HG03045 (cell line): Measurements from ENCODE around the gene CD180.

Experiments used
- ATAC-seq: cut with Tn5 transposase; IDR thresholded peaks from one replicate; pipeline ENCODE4 v1.9.1; 2021; ENCODE audit warnings: mild to moderate bottlenecking, moderate library complexity; ENCODE audit not compliant: unreplicated experiment

CD180 gene

DNA sequence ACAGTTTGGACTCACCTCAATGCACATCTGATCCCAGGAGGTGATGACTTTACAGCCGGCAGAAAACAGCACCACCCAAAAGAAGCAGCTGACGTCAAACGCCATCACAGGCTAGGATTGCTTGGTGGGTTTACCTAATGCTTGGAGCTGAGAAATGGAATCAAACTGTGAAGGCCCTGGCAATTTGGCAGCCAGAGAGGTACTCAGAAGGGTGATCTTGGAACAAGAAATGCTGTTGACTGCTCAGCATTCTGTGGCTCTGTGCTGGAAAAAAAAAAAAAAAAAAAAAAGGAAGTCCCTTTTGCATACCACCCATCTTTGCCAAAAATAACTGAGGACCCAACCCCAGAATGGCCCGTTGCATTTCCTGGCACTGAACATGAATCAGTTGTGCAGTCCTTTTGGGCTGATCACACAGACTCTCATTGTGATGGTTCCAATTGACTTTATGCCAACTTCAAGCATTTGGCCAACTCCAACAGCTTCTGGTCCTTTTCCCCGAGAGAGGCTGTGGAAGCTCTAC lies at the start of gene CD180:
CD180 (minus strand) TSS at position 263 of the 523 bp plus-strand sequence; CDS start at position 105, 158 bp downstream.
- ATAC-seq = no peak

DNA sequence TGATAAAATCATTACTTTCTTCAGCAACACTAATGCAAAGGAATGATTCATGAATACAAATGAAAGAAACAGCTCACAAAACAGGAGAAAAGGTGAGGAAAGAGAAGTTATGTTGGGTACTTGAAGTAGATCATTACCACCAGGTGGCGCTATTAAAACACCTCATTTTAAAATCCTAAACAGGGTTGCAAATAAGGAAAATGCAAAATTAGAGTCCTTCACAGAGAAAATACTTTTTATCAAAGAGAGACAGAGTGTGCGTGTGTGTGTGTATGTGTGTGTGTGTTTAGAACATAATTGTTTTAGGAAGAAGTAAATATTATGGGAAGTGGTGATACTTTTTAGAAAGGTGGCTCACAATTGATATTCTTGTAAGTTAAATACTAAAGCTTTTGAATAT lies 49.5 kb upstream of the CD180 start:
- no peak for ATAC-seq

DNA sequence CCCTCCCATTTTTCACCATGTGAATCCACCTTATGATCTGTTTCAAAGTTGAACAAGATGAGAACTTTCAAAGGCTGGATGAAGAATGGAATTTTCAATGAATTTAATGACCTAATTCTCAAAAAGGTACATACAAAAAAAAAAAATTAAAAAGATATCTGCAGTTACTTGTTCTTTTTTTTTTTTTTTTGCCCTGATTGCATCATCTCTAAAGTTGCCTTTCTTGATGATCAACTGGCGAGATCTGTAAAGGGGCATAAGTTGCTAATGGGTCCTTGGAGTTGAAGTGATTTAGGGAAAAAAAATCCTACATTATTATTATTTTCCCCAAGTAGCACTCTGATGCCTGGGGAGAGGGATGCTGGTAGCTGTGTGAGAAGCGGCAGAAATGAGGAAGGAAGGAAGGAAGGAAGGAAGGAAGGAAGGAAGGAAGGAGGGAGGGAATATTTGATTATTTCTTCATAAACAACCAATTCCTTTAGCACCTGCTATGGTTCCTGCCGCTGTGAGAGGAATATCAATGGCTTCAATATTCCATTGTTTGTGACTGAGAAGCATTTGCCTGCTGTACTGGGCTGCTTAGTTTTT lies 48.8 kb upstream of the CD180 start:
- no peak for ATAC-seq

DNA sequence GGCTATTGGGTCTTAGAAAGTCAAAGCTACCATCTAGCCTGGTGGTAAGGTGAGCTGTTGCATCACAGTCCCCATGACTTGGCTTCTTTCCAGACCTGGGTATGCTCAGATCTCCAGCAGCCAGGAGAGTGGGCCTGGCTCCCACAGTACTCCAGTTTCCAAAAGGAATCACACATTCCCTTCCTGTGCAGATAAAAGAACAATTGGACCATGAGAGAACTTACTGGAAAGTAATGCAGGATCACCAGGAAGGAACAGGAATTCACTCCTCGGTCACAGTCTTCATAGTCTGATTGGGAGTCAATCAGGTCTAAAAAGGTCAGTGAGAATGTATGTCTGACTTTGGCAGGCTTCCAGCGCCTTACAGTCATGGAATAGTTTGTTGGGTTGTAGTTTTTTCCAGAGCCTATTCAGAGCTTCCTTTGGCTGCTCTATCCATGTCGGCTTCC lies 47.8 kb upstream of the CD180 start:
- ATAC-seq = no peak

DNA sequence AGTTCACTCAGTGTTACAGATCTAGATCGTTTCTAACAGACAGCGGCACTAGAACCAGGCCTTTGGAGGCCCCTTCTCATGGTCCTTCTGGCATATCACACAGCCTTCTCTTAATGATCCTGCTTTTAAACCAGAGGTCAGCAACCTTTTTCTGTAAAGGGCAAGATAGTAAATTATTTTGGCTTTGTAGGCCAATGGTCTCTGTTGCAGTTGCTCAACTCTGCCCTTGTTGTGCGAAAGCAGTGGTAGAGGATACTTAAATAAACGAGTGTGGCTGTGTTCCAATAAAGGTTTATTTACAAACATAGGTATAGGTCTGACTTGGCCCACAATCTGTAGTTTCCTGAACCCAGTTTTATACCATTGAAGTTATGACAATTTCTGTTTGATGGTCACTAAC lies 47.3 kb upstream of the CD180 start:
- no peak for ATAC-seq

DNA sequence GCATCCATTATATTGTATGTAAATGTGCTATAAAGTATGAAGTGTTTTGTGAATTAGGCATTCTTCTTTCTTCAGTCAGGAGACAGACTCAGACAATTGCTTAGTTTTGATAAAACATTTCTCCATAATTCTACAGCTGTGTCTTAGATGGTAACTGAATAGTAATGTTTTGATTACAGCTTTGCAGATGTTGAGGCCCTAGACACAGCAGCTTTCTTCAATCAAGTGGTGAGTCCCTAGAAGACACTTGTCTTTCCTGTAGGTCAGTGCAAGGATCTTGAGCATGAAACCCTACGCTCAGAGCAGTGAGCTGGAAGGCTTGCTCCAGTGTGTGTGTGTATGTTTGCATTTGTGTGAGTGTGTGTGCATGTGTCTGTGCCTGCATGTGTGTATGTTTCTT lies 46.8 kb upstream of the CD180 start:
- ATAC-seq = no peak

DNA sequence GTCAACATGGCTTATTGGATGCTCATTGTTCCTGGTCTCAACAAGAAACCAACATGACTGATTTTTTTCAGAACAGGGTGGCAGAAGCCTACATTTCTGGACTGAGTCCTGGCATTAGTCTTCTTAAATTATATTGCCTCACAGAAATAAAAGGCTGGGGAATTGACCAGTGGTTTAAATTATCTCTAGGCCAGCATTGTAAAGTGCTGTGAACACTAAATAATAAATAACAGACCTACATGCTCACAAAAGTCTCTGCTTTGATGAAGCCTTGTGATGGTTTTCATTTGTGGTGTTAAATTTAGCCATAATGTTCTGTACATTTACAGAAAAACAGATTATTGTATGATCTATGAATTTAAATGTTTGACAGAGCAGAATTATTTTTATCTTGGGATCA lies 44.7 kb upstream of the CD180 start:
- no peak for ATAC-seq

DNA sequence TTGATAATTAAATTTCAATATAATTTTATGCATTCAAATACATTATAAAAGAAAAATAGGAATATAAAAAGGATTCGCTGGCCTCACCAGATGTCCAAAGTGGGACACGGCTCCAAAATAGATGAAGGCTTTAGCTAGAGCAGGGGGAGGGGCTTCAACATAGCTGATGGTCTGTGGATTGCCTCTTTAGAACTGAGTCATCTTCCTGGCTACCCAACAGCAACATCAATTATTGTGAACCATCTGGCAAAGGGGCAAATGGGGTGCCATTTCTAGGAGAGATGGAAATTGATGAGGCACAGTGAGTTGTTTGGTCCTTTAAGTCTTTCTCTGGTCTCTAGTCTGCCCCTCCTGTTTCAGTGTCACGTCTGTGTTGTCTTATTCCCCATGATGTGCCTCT lies 44.2 kb upstream of the CD180 start:
- ATAC-seq = no peak

DNA sequence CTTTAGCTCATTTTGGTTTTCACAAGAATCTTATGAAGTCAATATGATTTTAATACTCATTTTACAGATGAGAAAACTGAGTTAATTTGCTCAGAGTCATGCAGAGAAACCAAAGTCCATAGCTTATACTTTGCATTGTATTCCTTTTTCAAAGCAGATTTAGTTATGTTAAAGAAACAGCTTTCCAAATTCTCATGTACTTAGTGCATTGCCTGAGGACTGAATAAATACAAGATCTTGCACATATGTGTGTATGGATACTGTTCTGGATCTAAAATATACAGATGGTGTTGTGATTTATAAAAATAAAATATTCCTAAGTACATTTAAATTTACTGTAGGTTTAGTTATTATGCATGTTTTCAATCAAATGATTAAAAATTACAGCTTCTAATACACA lies 43.5 kb upstream of the CD180 start:
- no peak for ATAC-seq

DNA sequence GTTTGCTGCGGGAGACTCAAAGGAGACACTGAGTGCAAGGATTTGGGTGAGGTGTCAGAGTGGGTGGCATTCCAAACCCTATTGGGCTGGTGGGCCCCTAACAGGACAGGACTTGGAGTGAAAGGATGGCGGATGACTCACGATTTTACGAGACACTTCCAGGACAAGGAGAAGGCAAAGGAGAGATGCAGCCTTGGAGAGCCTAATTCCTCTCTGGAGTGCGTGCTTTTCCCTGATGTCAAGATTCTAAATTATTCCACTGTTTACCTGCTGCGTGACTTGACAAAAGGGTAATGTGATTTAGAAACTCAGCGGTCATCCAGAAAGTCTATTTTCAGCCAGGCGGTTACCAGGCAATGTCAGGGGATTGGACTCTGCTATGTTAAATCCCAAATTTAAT lies 41.6 kb upstream of the CD180 start:
- ATAC-seq = no peak

DNA sequence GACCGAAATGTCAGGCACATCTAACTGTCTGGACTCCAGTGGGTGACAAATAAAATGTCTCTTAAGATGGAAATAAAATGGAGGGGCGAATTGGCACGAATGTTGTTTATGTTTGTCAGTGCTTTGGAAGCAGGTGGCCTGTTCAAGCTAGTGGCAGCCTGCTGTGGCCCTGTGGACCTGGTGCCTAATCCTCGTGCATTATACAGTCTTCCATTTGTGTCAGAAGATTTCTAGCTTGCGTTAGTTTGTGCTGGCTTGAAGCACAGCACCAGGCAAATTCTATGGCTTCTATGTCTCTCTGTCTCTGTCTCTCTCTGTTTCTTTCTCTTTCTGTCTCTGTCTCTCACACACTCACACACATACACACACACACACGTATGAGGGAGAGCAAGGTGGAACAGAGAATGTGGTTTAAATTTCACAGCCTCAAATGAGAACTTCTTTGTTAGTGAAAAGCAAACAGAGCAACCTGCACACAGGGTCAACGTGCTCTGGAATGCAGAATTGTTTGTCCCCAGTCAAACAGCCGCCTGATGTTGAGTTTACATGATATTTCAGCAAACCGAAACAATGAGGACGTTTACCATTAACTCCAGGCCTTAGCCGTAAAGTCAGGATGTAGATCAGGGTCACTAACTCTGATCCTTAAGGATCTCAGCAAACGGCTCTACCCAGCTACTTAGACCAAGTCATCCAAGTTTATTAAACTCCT lies 39.0 kb upstream of the CD180 start:
- ATAC-seq = no peak

DNA sequence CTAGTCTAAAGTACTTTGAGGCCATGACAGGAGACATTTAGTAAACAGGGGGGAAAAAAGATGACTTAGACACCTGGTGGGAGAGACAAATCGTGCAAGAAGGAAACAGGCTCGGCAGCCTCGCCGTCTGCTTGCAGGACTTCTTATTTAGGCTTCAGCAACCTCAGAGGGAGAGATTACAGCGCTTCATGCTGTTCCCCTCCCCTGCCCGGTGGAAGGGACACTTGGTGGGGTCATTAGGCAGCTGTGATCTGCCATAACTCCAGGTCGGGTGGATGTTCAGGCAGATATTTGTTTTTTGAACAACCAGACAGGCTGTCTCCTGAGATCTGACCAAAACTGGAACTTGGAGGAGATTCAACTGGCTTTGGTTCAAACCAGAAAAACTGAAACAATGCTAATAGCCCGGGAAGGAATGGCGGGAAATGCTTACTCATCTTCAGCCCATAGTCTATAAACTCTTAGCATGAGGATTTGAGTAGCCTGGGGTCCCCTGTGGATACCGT lies 38.1 kb upstream of the CD180 start:
- no peak for ATAC-seq

DNA sequence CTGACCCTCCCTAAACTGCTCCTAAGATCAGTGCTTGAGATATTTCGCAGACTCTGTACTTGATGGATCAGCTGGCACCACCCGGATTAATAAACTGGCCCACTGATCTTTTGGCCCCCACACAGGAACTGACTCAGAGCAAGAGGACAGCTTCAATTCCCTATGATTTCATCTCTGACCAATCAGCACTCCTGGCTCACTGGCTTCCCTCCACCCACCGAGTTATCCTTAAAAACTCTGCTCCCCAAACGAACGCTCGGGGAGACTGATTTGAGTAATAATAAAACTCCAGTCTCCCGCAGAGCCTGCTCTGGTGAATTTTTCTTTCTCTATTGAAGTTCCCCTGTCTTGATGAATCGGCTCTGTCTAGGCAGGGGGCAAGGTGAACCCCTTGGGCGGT lies 36.5 kb upstream of the CD180 start:
- ATAC-seq = no peak

DNA sequence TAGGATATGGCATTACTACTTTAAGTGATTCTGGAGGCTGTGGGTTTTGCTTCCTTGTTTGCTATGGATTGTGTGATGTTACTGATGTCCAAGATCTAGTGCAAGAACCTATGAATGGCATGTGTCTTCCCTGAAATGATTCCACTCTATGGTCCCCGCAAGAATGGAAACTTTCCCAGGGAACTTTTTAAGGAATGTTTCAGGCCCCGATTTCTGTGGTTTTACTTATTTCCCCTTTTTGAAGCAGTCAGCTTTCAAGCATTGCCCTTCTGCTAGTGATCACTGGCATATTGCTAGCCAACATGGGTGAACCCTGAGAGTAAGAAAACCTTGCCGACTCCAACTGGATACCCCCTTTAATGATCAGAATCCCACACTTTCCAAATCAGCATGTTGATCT lies 26.6 kb upstream of the CD180 start:
- ATAC-seq = no peak

DNA sequence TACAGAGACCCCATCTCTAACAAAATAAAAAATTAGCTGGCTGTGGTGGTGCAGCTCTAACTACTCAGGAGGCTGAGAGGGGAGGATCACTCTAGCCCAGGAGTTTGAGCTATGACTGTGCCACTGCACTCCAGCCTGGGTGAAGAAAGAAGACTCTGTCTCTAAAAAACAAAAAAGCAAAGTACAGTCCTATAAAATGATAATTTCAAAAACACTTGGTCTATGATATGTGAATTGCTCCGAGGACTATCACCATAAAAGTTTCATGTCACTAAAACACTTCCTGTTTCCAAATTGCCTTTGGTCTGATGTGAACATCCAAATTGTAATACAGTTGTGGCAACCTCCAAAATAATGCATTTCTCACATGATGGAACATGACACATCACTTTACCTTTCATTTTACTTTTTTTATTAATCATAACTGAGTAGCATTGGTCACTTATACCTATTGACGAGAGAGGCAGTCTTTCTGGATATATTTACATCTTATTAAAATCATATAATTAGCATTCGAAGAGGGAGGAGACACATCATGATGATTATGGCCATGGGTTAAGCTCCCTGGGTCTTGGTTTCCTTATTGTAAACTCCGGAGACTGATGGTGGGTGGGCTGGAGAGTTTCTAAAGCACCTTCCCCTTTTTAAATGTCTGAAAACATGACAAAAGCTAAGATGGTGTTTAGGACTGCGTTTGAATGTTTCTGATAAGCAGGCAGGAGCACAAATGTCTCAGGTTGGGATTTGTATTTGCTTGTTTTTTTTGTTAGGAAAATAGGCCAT lies 25.8 kb upstream of the CD180 start:
- peak; percentile 39 for ATAC-seq

DNA sequence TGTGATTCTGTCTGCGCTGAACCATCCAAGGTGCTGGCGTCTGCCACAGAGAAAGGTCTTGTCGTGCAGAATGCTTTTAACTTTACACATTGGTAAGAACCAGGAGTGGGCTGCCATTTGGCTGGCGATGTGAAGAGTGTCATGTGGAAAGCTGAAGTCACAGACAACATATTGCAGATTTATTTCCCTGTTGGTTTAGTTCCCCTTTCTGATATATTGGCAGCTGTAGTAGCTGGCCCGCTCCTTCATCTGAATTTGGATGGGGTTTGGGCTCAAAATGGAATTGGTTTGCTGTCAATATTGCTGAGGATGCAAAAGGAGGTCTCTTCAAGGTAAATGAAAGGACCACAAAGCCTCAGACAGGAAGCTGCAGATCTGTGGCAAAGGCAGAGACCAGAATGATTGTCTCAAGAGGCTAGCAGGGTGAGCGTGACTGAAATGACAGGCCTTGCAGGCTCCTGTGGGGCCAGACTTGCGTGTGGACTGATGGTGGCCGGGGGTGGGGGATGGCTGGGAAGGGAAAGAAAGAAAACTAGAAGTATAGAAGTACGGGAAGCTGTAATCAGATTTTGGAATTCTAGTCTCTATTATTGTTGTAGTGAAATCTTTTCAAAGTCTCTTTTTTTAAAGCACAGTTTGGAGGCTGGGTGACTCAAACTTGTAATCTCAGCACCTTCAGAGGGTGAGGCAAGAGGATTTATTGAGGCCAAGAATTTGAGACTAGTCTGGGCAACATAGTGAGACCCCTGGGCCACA lies 25.1 kb upstream of the CD180 start:
- ATAC-seq = peak; percentile 94

DNA sequence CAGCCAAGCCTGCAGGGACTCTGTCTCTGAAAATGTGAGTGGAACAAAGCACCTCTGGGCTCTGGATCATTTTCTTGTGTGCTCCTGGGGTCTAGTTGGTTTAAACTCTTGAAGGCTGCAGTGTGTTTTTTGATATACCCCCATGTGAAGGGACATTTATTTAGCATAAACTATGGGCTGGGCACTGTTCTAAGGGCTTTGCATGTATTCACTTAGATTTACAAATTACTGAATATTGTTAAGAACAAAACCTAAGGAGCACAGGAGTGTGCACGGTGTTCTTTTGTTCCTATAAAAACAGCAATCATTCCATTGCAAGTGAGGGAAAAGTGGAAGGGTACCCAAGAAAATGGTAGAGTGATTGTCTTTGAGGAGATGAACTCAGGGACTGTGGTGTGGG lies 20.0 kb upstream of the CD180 start:
- no peak for ATAC-seq

DNA sequence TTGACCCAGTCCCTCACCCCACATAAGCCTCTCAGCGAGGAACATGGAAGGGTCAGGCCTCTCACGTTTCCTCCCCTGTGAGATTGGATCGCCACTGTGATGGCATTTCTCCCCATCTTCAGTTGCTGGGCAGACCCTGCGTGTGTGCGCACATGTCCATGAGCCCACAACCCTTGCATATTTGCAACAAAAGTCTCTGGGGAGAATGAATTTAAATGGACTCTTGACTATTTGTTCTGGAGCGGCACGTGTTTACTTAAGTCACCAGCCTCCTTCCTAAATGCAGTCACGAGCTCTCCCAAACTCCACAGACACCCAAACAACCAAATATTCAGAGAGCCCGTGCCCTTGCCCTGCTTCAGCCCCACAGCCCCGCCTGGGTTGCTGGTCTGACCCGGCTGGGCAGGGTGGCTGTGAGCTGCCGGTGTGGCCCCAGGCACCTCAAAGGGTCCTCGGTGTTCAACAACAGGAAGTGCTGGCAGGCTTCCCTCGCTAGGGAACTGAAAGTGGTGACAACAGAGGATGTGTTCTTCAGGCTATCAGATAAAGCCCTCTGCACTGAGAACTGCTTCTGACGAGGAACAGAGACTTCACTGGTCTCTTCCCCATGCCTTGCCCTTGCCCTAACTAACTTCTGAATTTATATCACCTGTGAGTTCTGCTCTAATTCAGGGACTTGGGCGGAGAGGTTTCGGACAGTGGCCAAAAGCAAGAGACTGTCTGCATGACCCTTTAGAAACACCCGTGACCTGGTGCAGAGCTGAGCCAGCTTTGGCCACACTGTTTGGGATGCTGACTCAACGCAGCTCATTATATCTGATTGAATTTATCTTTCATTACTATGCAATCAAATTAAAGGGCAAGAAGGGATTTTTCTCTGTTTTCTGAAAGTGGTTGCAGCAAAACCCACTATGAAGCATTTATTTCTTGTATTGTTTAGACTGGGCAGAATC lies 19.2 kb upstream of the CD180 start:
- ATAC-seq = peak; percentile 100

DNA sequence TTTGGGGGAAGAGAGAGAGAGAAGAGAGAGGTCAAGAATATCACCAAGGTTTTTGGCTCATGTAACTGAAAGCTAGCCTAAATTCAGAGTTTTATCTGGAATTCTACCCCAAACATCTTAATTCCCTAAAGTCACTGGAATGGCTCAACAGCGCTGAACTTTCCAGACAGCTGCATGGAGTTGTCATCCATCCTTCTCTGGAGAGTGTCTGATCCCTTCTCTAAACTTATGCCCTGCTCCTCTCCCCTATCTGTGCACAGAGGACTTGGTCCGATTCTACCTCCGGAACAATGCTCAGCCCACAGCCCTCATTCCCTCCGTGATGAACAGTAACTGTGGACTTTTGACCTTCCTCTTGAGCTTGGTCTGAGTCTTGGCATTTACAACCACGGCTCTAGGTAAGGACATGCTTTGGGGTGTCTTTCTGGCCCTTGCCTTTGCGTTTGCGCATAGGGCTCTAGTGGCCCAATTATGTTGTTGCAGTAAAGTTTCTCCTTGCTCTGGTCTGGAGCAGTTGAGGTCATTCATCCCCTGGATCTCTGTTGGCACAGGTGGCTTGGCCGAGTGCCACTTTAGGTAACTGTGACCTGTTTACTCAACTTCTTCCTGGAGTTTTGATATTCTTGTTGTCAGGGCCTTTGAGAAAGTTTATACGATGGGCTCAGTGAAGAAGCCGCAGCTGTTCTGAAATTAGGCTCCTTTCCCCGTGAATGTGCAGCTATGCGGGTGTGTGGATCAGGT lies 18.3 kb upstream of the CD180 start:
- no peak for ATAC-seq
